Measurements from ENCODE around the gene NPL. TPM values are rescaled to one million over a fixed set of nuclear protein-coding genes. Genes with fewer than 3 reads are reported as not detected.

Gene NPL
- polyA plus RNA-seq, 1 of the 3 experiments (the other 2 are of a cell fraction), result 1.5 TPM

GRCh38 chr1:182779530-182779929 is 10.0 kb upstream of the NPL start:
- CTCF ChIA-PET, result interaction anchor here (0.6 to 1.6 kb wide), 2 partner anchors 85 to 178 kb away, joined by 3 to 7 read pairs; no protein-coding TSS in a partner anchor
- no peak for DNase-seq
- Histone ChIP-seq H3K27ac (ENCODE audit: low read depth in 2 of 2, low read length in 1 of 2) (no peak overlapping the region), H3K9me2 (no peaks in the 10 kb centered on the region), H3K9me3 (no peaks in the 10 kb centered on the region), H3F3A (replicated peaks; ENCODE audit: insufficient read depth) (no peaks in the 10 kb centered on the region), H3K36me3 (replicated peaks in 1 of 2; ENCODE audit: control insufficient read depth in 1 of 2, insufficient read depth in 2 of 2, low read length in 1 of 2) (no peaks in the 10 kb centered on the region), H3K79me2 (ENCODE audit: insufficient read depth) (no peaks in the 10 kb centered on the region), H4K20me1 (ENCODE audit: insufficient read depth) (no peaks in the 10 kb centered on the region), H3K9ac (no peak overlapping the region), H3K4me1 (ENCODE audit: control insufficient read depth in 1 of 2, insufficient read depth in 2 of 2, low read depth in 1 of 2, low read length in 1 of 2) (peaks cover 0 to 11% of the 10 kb centered on the region in 2 experiments; a peak in 2 of 4 replicates), H3K4me3 (ENCODE audit: low read depth in 2 of 2, low read length in 1 of 2) (no peak overlapping the region), H2AFZ (ENCODE audit: low read depth) (no peak overlapping the region), H3K27me3 (ENCODE audit: insufficient read depth) (no peaks in the 10 kb centered on the region), H3K4me2 (no peak overlapping the region)
- POLR2A ChIA-PET, result no interaction called here
- 54% methylated on average over 2 of the region's 2 CpGs for WGBS (ENCODE audit: low lambda C conversion rate)
- TF ChIP-seq FOSL2 (IDR thresholded peaks at IDR 0.05; ENCODE audit: borderline replicate concordance, low read depth) (no peak), SIN3A (IDR thresholded peaks at IDR 0.05; ENCODE audit: borderline replicate concordance, low read depth, low read length) (no peak), GABPA (IDR thresholded peaks at IDR 0.05; ENCODE audit: low read depth) (no peak), MAX (IDR thresholded peaks at IDR 0.05; ENCODE audit: low read depth) (no peak), FOXJ3 (CRISPR knock-in tag; IDR thresholded peaks at IDR 0.05) (no peak), MXI1 (IDR thresholded peaks at IDR 0.05; ENCODE audit: low read depth, low read length) (no peak), RCOR1 (IDR thresholded peaks at IDR 0.05; ENCODE audit: low read length) (no peak)
- TF ChIP-seq, protein P1, sequence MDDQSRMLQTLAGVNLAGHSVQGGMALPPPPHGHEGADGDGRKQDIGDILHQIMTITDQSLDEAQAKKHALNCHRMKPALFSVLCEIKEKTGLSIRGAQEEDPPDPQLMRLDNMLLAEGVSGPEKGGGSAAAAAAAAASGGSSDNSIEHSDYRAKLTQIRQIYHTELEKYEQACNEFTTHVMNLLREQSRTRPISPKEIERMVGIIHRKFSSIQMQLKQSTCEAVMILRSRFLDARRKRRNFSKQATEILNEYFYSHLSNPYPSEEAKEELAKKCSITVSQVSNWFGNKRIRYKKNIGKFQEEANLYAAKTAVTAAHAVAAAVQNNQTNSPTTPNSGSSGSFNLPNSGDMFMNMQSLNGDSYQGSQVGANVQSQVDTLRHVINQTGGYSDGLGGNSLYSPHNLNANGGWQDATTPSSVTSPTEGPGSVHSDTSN (IDR thresholded peaks at IDR 0.05), result no peak

DNA sequence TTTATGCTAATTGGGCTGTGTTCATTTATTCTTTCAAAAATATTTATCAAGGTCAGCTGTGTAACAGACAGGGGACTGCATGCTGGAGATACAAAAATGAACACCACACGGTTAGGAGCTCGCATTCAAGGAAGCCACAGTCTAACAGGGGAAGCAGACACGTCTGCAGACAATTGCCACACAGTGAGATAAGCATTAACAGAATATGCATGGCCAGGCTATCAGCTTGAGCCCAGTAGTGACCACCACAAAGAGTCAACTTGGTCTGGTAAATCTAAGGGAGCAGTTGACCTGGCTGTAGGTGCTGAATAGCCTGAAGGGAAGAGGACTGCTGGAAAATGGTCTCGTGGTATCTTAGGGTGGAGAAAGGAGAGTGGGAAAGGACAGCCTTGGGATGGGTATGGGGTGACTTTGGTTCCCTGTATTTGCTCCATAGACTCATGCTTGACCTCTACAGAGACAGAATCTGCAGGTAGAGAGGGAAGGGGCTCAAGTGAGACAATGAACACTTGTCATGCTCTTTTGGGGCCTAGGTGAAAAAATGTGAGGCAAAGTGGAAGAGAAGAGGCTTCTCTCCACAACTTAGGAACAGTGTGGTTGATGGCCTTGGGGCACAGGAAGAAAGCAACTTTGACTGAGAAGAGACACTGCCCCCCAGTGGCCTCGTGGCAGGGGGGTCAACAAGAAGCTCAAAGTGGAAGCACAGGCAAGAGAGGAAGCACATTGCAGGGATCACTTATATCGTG is 7.6 kb upstream of the NPL start:
- ChIA-PET POLR2A (interaction anchor here (1.2 to 2.5 kb wide), 5 partner anchors 79 to 186 kb away, joined by 3 to 9 read pairs (median 4); no protein-coding TSS in a partner anchor), CTCF (interaction anchor here (0.6 to 12.5 kb wide), 41 partner anchors 8 to 638 kb away, joined by 3 to 829 read pairs (median 5); partner anchors contain the start of genes DHX9, RGS16 and RNASEL)
- no peak overlapping the region for H2AFZ ChIP-seq (ENCODE audit: low read depth)
- H4K20me1 ChIP-seq (ENCODE audit: insufficient read depth), result no peaks in the 10 kb centered on the region
- H3K79me2 ChIP-seq (ENCODE audit: insufficient read depth), result no peaks in the 10 kb centered on the region
- H3K36me3 ChIP-seq (replicated peaks in 1 of 2; ENCODE audit: control insufficient read depth in 1 of 2, insufficient read depth in 2 of 2, low read length in 1 of 2), result no peaks in the 10 kb centered on the region
- H3K9me3 ChIP-seq, result no peaks in the 10 kb centered on the region
- WGBS (ENCODE audit: low lambda C conversion rate), result 47% methylated on average over 6 of the region's 6 CpGs
- H3K4me3 ChIP-seq (ENCODE audit: low read depth in 2 of 2, low read length in 1 of 2), result no peak overlapping the region; a peak in 1 of 4 replicates
- peak overlapping the region in 1 of 2 experiments; percentile 68; a peak in 2 of 4 replicates for H3K27ac ChIP-seq (ENCODE audit: low read depth in 2 of 2, low read length in 1 of 2)
- H3K27me3 ChIP-seq (ENCODE audit: insufficient read depth), result no peaks in the 10 kb centered on the region
- peaks cover 0 to 11% of the 10 kb centered on the region in 2 experiments; a peak in 2 of 4 replicates for H3K4me1 ChIP-seq (ENCODE audit: control insufficient read depth in 1 of 2, insufficient read depth in 2 of 2, low read depth in 1 of 2, low read length in 1 of 2)
- no peak overlapping the region for H3K9ac ChIP-seq
- DNase-seq, result peak; percentile 45
- no peaks in the 10 kb centered on the region for H3K9me2 ChIP-seq
- no peak overlapping the region for H3K4me2 ChIP-seq
- peaks cover 4% of the 10 kb centered on the region for H3F3A ChIP-seq (replicated peaks; ENCODE audit: insufficient read depth)
- TF ChIP-seq RFX5 (IDR thresholded peaks at IDR 0.05; ENCODE audit: low read length), result no peak
- no peak for TF ChIP-seq NFIC (IDR thresholded peaks at IDR 0.05; ENCODE audit: borderline replicate concordance)
- no peak for TF ChIP-seq FOSL2 (IDR thresholded peaks at IDR 0.05; ENCODE audit: borderline replicate concordance, low read depth)
- peak; percentile 43 for TF ChIP-seq GATA2 (CRISPR knock-in tag; IDR thresholded peaks at IDR 0.05)
- no peak for TF ChIP-seq MEF2A (IDR thresholded peaks at IDR 0.05; ENCODE audit: borderline replicate concordance, low read depth)
- TF ChIP-seq SMC3 (IDR thresholded peaks at IDR 0.05; ENCODE audit: low read depth, low read length), result peak; percentile 78
- no peak for TF ChIP-seq TEAD4 (IDR thresholded peaks at IDR 0.05; ENCODE audit: borderline replicate concordance, insufficient read depth)
- no peak for TF ChIP-seq RXRA (IDR thresholded peaks at IDR 0.05; ENCODE audit: borderline replicate concordance, low read depth)
- TF ChIP-seq ELF1 (IDR thresholded peaks at IDR 0.05), result no peak
- TF ChIP-seq EP300 (IDR thresholded peaks at IDR 0.05; ENCODE audit: borderline replicate concordance in 1 of 2, low read depth in 1 of 2, low read length in 1 of 2), result no peak
- TF ChIP-seq, protein P1 (IDR thresholded peaks at IDR 0.05), result no peak
- no peak for TF ChIP-seq NRF1 (IDR thresholded peaks at IDR 0.05; ENCODE audit: low read depth, low read length)
- TF ChIP-seq POLR2AphosphoS5 (IDR thresholded peaks at IDR 0.05; ENCODE audit: low read depth, low read length), result no peak
- peak; percentile 83 for TF ChIP-seq RAD21 (IDR thresholded peaks at IDR 0.05; ENCODE audit: low read length)
- peak; percentile 21; the same call in 1 of the 2 replicates for TF ChIP-seq MXI1 (IDR thresholded peaks at IDR 0.05; ENCODE audit: low read depth, low read length)
- peak; percentile 11 for TF ChIP-seq CHD2 (IDR thresholded peaks at IDR 0.05; ENCODE audit: low read length, partially characterized antibody)
- TF ChIP-seq, protein P2, sequence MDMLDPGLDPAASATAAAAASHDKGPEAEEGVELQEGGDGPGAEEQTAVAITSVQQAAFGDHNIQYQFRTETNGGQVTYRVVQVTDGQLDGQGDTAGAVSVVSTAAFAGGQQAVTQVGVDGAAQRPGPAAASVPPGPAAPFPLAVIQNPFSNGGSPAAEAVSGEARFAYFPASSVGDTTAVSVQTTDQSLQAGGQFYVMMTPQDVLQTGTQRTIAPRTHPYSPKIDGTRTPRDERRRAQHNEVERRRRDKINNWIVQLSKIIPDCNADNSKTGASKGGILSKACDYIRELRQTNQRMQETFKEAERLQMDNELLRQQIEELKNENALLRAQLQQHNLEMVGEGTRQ (IDR thresholded peaks at IDR 0.05; ENCODE audit: borderline replicate concordance, low read depth, low read length), result no peak
